ENCODE measurements around the gene KASH5. TPM values are rescaled to one million over a fixed set of nuclear protein-coding genes. Genes with fewer than 3 reads are reported as not detected.
"Not testable (repeated sequence)": the region's sequence is repeated elsewhere in the genome, so short reads cannot be mapped to it uniquely, and the experiment has no call there.

The KASH5 gene
- total and polyA plus RNA-seq, 2 of the 8 experiments (the other 6 are each of a cell fraction or from before 2014, with no cell fraction given) = 0.05 to 0.19 TPM

DNA sequence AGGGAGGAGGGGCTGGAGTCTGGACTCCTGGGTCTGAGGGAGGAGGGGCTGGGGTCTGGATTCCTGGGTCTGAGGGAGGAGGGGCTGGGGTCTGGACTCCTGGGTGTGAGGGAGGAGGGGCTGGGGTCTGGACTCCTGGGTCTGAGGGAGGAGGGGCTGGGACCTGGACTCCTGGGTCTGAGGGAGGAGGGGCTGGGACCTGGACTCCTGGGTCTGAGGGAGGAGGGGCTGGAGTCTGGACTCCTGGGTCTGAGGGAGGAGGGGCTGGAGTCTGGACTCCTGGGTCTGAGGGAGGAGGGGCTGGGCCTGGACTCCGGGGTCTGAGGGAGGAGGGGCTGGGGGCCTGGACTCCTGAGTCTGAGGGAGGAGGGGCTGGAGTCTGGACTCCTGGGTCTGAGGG lies 73.1 kb downstream of the KASH5 start:
- H3K79me2 ChIP-seq (ENCODE audit: control insufficient read depth in 1 of 2, insufficient read depth in 2 of 2, low read length in 2 of 2); H3K9ac ChIP-seq (replicated peaks in 1 of 4; ENCODE audit: extremely low read depth in 1 of 4, low read depth in 3 of 4, low read length in 3 of 4); H4K8ac ChIP-seq (ENCODE audit: extremely low read depth, insufficient read depth, low read length); H2BK15ac ChIP-seq (ENCODE audit: low read length); DNase-seq (ENCODE audit: low read depth in 1 of 2, low spot score in 2 of 2); H3K4me2 ChIP-seq (ENCODE audit: insufficient read depth in 1 of 2, low read depth in 2 of 2, low read length in 2 of 2); H3K23me2 ChIP-seq (ENCODE audit: low read depth, low read length); H2AFZ ChIP-seq (ENCODE audit: low read length); H3K23ac ChIP-seq (ENCODE audit: insufficient read length); H2BK5ac ChIP-seq (ENCODE audit: low read depth, low read length); H3K79me1 ChIP-seq (ENCODE audit: low read depth, low read length); H2BK120ac ChIP-seq (replicated peaks; ENCODE audit: low read depth, low read length); H4K20me1 ChIP-seq (replicated peaks in 1 of 2; ENCODE audit: control insufficient read depth in 1 of 2, insufficient read depth in 2 of 2, low read length in 2 of 2); H3K4ac ChIP-seq (replicated peaks; ENCODE audit: insufficient read length, low read depth, low read length); H3K18ac ChIP-seq (ENCODE audit: extremely low read depth, low read length); H2AK5ac ChIP-seq (ENCODE audit: low read depth, low read length); POLR2A ChIA-PET (ENCODE audit: partially characterized antibody); H4K5ac ChIP-seq (ENCODE audit: insufficient read length, low read depth, low read length); H3K4me3 ChIP-seq (ENCODE audit: extremely low read depth in 1 of 4, insufficient read depth in 2 of 4, low read depth in 3 of 4, low read length in 4 of 4); H3K14ac ChIP-seq (ENCODE audit: insufficient read length); H3K27ac ChIP-seq (ENCODE audit: low read depth, low read length); H2BK20ac ChIP-seq (ENCODE audit: low read length); H3K4me1 ChIP-seq (replicated peaks in 1 of 4; ENCODE audit: control insufficient read depth in 3 of 4, insufficient read depth in 4 of 4, low read length in 3 of 4); H2BK12ac ChIP-seq (ENCODE audit: low read depth, low read length); H3K56ac ChIP-seq (replicated peaks; ENCODE audit: insufficient read length, low read depth, low read length); FAIRE-seq; H4K91ac ChIP-seq (replicated peaks; ENCODE audit: insufficient read length, low read length); H3K9me3 ChIP-seq (ENCODE audit: insufficient read depth in 2 of 2, low read depth in 1 of 2, low read length in 1 of 2); H3K27me3 ChIP-seq (replicated peaks in 1 of 4; ENCODE audit: control insufficient read depth in 3 of 4, extremely low read depth in 1 of 4, insufficient read depth in 3 of 4, low read length in 3 of 4): not testable (repeated sequence)
- CTCF ChIA-PET (ENCODE audit: partially characterized antibody) = interaction anchor here (4.8 kb wide), 1 partner anchor 11 kb away, joined by 28 read pairs; the partner anchor contains the start of gene FLT3LG
- H3K36me3 ChIP-seq (ENCODE audit: control insufficient read depth in 2 of 4, insufficient read depth in 4 of 4, low read length in 3 of 4) = peaks cover 0 to 12% (median 4%) of the 10 kb centered on the region in 4 experiments; a peak in 4 of 8 replicates
- WGBS, 2 experiments (ENCODE audit: extremely low coverage in 1 of 2, insufficient coverage in 1 of 2, insufficient read length in 1 of 2, insufficient replicate concordance in 2 of 2, low coverage in 1 of 2, low lambda C conversion rate in 2 of 2, missing lambda C conversion rate in 1 of 2) = no CpG with 5 or more reads among the region's 1 CpG
